KMS-11 (cell line): ENCODE data around the gene DPT.

Experiments
- H2AFZ ChIP-seq: fragments of 200-600 bp; sonication (generic); 2 replicates; pipeline ENCODE4 v1.6.1; 2016; ENCODE audit warnings: antibody characterized with exemption, mixed run types, low read depth
- H3K27ac ChIP-seq: fragments of 200-600 bp; sonication (generic); 2 replicates; pipeline ENCODE4 v1.6.1; 2016; ENCODE audit warnings: mild to moderate bottlenecking, mixed run types
- H3K27me3 ChIP-seq: fragments of 200-600 bp; sonication (generic); 2 replicates; pipeline ENCODE4 v1.6.1; 2017; ENCODE audit warnings: mild to moderate bottlenecking, low read depth, mixed run types, moderate library complexity; ENCODE audit not compliant: insufficient read depth
- H3K36me3 ChIP-seq: fragments of 200-600 bp; sonication (generic); 2 replicates; pipeline ENCODE4 v1.6.1; 2017; ENCODE audit warnings: mild to moderate bottlenecking, mixed run types; ENCODE audit not compliant: insufficient read depth
- H3K4me1 ChIP-seq: fragments of 200-600 bp; sonication (generic); 2 replicates; pipeline ENCODE4 v1.6.1; 2016; ENCODE audit warnings: mild to moderate bottlenecking, low read depth, mixed run types; ENCODE audit not compliant: poor library complexity, severe bottlenecking
- H3K4me2 ChIP-seq: fragments of 200-600 bp; sonication (generic); 2 replicates; pipeline ENCODE4 v1.7.0; 2016; ENCODE audit warnings: mild to moderate bottlenecking, mixed run types
- H3K4me3 ChIP-seq: fragments of 200-600 bp; sonication (generic); IDR thresholded peaks from 2 replicates; pipeline ENCODE4 v1.6.1; 2017; ENCODE audit warnings: low read depth, low read length, mixed read lengths; ENCODE audit not compliant: insufficient read depth
- H3K79me2 ChIP-seq: fragments of 200-600 bp; sonication (generic); 2 replicates; pipeline ENCODE4 v1.6.1; 2016; ENCODE audit warnings: low read depth, mixed run types; ENCODE audit not compliant: insufficient read depth
- H3K9ac ChIP-seq: fragments of 200-600 bp; sonication (generic); 2 replicates; pipeline ENCODE4 v1.6.1; 2016; ENCODE audit warnings: mild to moderate bottlenecking, mixed run types
- H4K20me1 ChIP-seq: fragments of 200-600 bp; sonication (generic); 2 replicates; pipeline ENCODE4 v1.6.1; 2016; ENCODE audit warnings: mild to moderate bottlenecking, mixed run types; ENCODE audit not compliant: insufficient read depth
- TF ChIP-seq, protein P1 (sequence below): fragments of 200-600 bp; sonication (generic); conservative IDR thresholded peaks from 2 replicates; pipeline ENCODE4 v1.6.1; 2017; ENCODE audit warnings: low read depth, mild to moderate bottlenecking, antibody characterized with exemption, low read length, moderate library complexity, mixed read lengths

DPT gene

DNA sequence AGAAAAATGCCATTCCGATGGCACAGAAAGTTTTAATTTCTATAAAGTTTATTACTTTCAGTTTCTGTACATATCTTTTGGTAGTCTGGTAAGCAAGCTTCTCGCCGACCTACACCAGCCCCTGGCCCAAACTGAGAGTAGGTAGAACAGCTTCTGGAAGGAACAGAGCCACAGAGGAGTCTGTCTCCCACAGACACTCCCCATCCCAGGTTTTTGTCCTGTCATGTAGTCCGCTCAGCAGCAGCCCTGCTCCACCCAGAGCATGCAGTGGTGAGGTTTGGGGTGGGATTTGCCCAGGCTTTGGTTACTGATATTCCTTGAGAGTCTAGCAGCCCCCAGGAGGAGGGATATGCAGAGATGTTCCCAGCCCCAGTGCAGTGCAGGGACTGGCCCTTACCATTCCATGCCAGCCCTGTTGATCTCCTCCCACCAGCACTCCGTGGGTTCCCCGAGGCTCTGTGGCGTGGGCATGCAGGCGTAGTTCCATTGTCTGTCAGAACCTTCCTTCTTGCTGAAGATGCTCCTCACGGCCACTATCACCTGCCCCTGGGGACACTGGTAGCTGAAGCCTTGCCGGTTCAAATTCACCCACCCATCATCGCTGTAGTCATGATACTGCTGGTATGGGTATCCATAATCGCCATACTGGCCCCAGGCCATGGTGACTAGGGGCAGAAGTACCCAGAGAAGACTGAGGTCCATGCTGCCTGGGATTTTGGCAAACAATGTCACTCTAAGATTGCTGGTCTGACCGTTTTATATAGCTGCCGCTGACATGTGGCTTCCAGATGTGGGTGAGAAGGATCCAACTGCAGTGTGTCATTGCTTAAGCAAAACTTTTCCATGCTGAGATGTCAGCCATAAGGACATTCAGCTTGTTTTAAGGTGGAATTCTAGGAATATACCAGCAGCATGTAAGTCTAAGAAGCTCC is at the start of gene DPT:
Gene DPT, minus strand, starts transcription at position 734 of the 932 bp plus-strand sequence. Its CDS starts 32 bp downstream, at position 702.
- Histone ChIP-seq H2AFZ (no peak within 1 kb of the TSS), H3K27ac (no peak within 1 kb of the TSS), H3K79me2 (no peaks in the 10 kb centered on the region), H3K27me3 (no peaks in the 10 kb centered on the region; the same call in 1 of the 2 replicates), H3K9ac (no peak within 1 kb of the TSS), H3K4me2 (no peak within 1 kb of the TSS), H3K36me3 (no peaks in the 10 kb centered on the region), H3K4me1 (no peaks in the 10 kb centered on the region), H4K20me1 (no peaks in the 10 kb centered on the region), H3K4me3 (no peak within 1 kb of the TSS)
- TF ChIP-seq, protein P1, sequence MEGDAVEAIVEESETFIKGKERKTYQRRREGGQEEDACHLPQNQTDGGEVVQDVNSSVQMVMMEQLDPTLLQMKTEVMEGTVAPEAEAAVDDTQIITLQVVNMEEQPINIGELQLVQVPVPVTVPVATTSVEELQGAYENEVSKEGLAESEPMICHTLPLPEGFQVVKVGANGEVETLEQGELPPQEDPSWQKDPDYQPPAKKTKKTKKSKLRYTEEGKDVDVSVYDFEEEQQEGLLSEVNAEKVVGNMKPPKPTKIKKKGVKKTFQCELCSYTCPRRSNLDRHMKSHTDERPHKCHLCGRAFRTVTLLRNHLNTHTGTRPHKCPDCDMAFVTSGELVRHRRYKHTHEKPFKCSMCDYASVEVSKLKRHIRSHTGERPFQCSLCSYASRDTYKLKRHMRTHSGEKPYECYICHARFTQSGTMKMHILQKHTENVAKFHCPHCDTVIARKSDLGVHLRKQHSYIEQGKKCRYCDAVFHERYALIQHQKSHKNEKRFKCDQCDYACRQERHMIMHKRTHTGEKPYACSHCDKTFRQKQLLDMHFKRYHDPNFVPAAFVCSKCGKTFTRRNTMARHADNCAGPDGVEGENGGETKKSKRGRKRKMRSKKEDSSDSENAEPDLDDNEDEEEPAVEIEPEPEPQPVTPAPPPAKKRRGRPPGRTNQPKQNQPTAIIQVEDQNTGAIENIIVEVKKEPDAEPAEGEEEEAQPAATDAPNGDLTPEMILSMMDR = no peak

DNA sequence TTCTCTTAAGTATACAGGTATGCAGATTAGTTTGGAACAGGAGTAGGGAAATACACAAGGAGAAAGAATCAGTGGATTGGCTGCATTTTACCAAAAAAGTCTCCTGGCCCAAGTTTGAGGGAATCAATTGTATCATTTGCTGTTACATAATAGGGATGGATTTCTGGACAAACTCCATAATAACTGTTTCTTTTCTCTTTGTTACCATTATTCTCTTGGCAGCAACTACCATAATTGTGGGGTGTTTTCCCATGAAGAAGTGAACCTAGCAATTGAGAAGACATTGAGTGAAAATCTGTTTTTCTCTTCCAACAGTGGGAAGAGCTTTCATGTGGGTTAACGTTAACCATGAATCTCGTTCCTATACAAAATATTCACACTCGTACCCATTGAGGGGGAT is 46.4 kb upstream of the DPT start:
- Histone ChIP-seq H3K36me3 (no peaks in the 10 kb centered on the region), H4K20me1 (no peaks in the 10 kb centered on the region), H3K4me2 (no peak overlapping the region), H3K79me2 (no peaks in the 10 kb centered on the region), H3K9ac (no peak overlapping the region), H3K4me1 (no peaks in the 10 kb centered on the region), H3K4me3 (no peak overlapping the region), H3K27ac (no peak overlapping the region), H3K27me3 (no peaks in the 10 kb centered on the region), H2AFZ (no peak overlapping the region)
- TF ChIP-seq, protein P1 = no peak

DNA sequence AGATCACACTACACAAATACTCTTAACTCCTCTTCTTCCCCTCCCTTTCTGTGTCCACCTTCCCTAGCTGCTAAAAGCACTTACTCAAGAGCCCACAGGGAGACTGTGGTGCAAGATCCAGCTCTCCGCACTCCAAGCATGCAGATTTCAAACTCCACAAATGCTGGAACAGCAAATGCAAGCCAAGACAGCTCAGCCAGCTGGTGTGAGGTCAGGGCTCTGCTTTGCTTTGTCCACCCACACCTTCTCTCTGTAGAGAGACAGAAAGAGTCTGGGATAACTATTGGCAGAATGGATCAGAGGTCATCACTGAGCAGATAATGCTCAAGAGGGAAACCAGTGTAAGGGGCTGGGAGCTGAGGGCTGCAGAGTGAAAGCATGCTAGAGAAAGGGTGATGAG is 45.2 kb upstream of the DPT start:
- H3K4me1 ChIP-seq = no peaks in the 10 kb centered on the region
- TF ChIP-seq, protein P1 = no peak
- no peaks in the 10 kb centered on the region for H3K79me2 ChIP-seq
- no peak overlapping the region for H2AFZ ChIP-seq
- no peaks in the 10 kb centered on the region for H3K27me3 ChIP-seq
- H3K9ac ChIP-seq = no peak overlapping the region
- no peak overlapping the region for H3K4me2 ChIP-seq
- no peaks in the 10 kb centered on the region for H4K20me1 ChIP-seq
- no peak overlapping the region for H3K27ac ChIP-seq
- H3K36me3 ChIP-seq = no peaks in the 10 kb centered on the region
- H3K4me3 ChIP-seq = no peak overlapping the region

DNA sequence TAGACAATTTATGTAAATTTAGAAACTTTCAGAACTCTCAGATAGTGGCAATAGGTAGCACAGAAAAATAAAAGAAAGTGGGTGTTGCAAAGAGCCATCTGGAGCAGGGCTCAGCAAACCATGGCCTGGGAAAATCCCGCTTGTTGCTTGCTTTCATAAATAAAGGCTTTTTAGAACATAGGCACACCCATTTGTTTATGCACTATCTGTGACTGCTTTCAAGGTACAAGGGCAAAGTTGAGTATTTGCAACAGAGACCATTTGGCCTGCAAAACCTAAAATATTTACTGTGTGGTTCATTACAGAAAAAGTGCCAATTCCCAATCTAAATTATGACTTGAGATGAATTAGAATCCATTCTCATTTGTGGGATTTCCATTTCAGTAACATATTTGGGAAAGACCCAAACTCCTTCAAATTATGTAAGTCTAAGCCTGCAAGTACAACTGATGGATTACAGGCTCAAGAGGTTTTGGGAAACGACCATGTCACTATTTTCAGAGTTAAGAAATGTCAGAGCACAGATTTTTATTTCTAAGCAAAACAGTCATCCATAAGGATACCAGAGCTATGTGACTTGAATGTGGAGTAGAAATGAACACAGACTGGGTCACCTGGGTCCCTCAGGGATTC is 43.5 kb upstream of the DPT start:
- Histone ChIP-seq H3K27me3 (no peaks in the 10 kb centered on the region), H3K27ac (no peak overlapping the region), H4K20me1 (no peaks in the 10 kb centered on the region), H3K4me3 (no peak overlapping the region), H3K9ac (no peak overlapping the region), H3K79me2 (no peaks in the 10 kb centered on the region), H2AFZ (no peak overlapping the region), H3K4me1 (no peaks in the 10 kb centered on the region), H3K4me2 (no peak overlapping the region), H3K36me3 (no peaks in the 10 kb centered on the region)
- TF ChIP-seq, protein P1 = no peak
